ENCODE results near the gene SCGB1D4.
"Not testable (repeated sequence)": the region's sequence is repeated elsewhere in the genome, so short reads cannot be mapped to it uniquely, and the experiment has no call there.

DNA sequence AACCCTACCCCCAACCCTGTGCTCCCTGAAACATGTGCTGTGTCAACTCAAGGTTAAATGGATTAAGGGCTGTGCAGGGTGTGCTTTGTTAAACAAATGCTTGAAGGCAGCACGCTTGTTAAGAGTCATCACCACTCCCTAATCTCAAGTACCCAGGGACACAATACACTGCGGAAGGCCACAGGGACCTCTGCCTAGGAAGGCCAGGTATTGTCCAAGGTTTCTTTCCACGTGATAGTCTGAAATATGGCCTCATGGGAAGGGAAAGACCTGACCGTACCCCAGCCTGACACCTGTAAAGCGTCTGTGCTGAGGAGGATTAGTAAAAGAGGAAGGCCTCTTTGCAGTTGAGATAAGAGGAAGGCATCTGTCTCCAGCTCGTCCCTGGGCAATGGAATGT lies 27.8 kb upstream of the SCGB1D4 start:
- TF ChIP-seq EZH2phosphoT487 (IDR thresholded peaks at IDR 0.05; ENCODE audit: borderline replicate concordance); POLR2AphosphoS5 (IDR thresholded peaks at IDR 0.05; ENCODE audit: low read depth, low read length); POLR2A (IDR thresholded peaks at IDR 0.05; ENCODE audit: borderline replicate concordance, extremely low read depth, insufficient read depth, insufficient read length); CTCF (IDR thresholded peaks at IDR 0.05 in 2 of 3, conservative IDR thresholded peaks at IDR 0.05 in 1 of 3; ENCODE audit: borderline replicate concordance in 1 of 3, insufficient read depth in 1 of 3, low read depth in 2 of 3, low read length in 2 of 3); ZNF274 (IDR thresholded peaks at IDR 0.05; ENCODE audit: low read depth, low read length); SRF (IDR thresholded peaks at IDR 0.05; ENCODE audit: low read depth); SP1 (IDR thresholded peaks at IDR 0.05; ENCODE audit: low read depth); ATF3 (IDR thresholded peaks at IDR 0.05); RAD21 (IDR thresholded peaks at IDR 0.05; ENCODE audit: low read depth); SIN3A (IDR thresholded peaks at IDR 0.05; ENCODE audit: low read depth); REST (IDR thresholded peaks at IDR 0.05; ENCODE audit: low read depth); ZFX (IDR thresholded peaks at IDR 0.05); EZH2 (IDR thresholded peaks at IDR 0.05); MAX (IDR thresholded peaks at IDR 0.05): not testable (repeated sequence)

All from HCT116 (cell line).